Lower lobe of right lung (tissue), 2 donors: ENCODE measurements around the gene RMP24.

Experiments
- ATAC-seq, 2 donors: fragments of 200-7000 bp; cut with Tn5 transposase; one replicate each; pipeline ENCODE4 v1.9.1; 2020 to 2022; ENCODE audit warnings: mild to moderate bottlenecking in 2 of 2, moderate library complexity in 2 of 2
- DNase-seq: peaks from one replicate; pipeline ENCODE4 v3.0.0-alpha.2; 2020
- H3K27ac ChIP-seq: fragments of 200-600 bp; one replicate; pipeline ENCODE4 v1.8.0; 2022
- H3K27me3 ChIP-seq: fragments of 200-600 bp; one replicate; pipeline ENCODE4 v1.8.0; 2022; ENCODE audit warnings: low read depth
- H3K36me3 ChIP-seq: fragments of 200-600 bp; one replicate; pipeline ENCODE4 v1.8.0; 2022; ENCODE audit warnings: mild to moderate bottlenecking
- H3K4me1 ChIP-seq: fragments of 200-600 bp; one replicate; pipeline ENCODE4 v1.8.0; 2022
- H3K4me3 ChIP-seq: fragments of 200-600 bp; one replicate; pipeline ENCODE4 v1.8.0; 2022; ENCODE audit warnings: mild to moderate bottlenecking
- H3K9me3 ChIP-seq: fragments of 200-600 bp; one replicate; pipeline ENCODE4 v1.8.0; 2022
- CTCF ChIP-seq: fragments of 200-600 bp; IDR thresholded peaks from one replicate; pipeline ENCODE4 v1.8.0; 2022; ENCODE audit warnings: antibody characterized with exemption, mild to moderate bottlenecking
- intact Hi-C: fragments of 100-400 bp; cut with DNase I; formaldehyde crosslinking; loops from one replicate; pipeline ENCODE4 v1.11.0; 2022
- donor health status: DM: no; HTN: yes; CAD: no; lungs with severe emphysema.

The RMP24 gene

DNA sequence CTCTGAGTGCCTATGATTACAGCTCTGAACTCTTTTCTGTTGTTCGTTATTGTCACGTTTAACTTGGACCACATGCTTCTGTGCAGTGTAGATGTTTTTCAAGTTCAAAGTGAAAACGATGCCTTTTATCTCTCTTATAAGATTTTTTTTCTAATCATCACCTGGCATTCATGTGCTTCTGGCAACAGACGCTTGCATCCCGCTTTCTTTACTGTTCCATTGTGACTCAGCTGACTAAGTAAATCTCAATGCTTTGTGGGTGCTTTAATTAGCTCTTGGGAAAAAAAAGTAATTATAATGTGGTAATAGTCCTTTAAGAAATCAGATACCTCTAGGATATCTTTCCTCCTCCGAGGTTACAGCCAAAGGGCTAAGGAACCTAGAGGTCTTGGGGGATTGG, 31.2 kb upstream of the RMP24 start:
- Histone ChIP-seq H3K4me3 (no peak overlapping the region), H3K36me3 (no peaks in the 10 kb centered on the region), H3K4me1 (no peaks in the 10 kb centered on the region), H3K27me3 (no peaks in the 10 kb centered on the region), H3K27ac (no peak overlapping the region), H3K9me3 (no peaks in the 10 kb centered on the region)
- no peak for ATAC-seq
- DNase-seq, result no peak
- TF ChIP-seq CTCF, result no peak
- intact Hi-C loops, result loop anchor here (10.0 kb wide), 1 partner anchor 186 kb away; no protein-coding TSS in a partner anchor

GRCh38 chr18:35942133-35942532, 30.3 kb upstream of the RMP24 start:
- ATAC-seq, result peak; percentile 29 to 55
- TF ChIP-seq CTCF, result no peak
- Histone ChIP-seq H3K27me3 (no peaks in the 10 kb centered on the region), H3K9me3 (no peaks in the 10 kb centered on the region), H3K4me3 (no peak overlapping the region), H3K4me1 (no peaks in the 10 kb centered on the region), H3K36me3 (no peaks in the 10 kb centered on the region), H3K27ac (no peak overlapping the region)
- DNase-seq, result no peak
- intact Hi-C loops, result loop anchor here (10.0 kb wide), 1 partner anchor 187 kb away; no protein-coding TSS in a partner anchor

GRCh38 chr18:35942661-35943060, 29.8 kb upstream of the RMP24 start:
- Histone ChIP-seq H3K27ac (no peak overlapping the region), H3K9me3 (no peaks in the 10 kb centered on the region), H3K36me3 (no peaks in the 10 kb centered on the region), H3K4me3 (no peak overlapping the region), H3K27me3 (no peaks in the 10 kb centered on the region), H3K4me1 (no peaks in the 10 kb centered on the region)
- ATAC-seq (no peak), DNase-seq (no peak)
- TF ChIP-seq CTCF, result no peak
- intact Hi-C loops, result loop anchor here (10.0 kb wide), 1 partner anchor 188 kb away; no protein-coding TSS in a partner anchor

DNA sequence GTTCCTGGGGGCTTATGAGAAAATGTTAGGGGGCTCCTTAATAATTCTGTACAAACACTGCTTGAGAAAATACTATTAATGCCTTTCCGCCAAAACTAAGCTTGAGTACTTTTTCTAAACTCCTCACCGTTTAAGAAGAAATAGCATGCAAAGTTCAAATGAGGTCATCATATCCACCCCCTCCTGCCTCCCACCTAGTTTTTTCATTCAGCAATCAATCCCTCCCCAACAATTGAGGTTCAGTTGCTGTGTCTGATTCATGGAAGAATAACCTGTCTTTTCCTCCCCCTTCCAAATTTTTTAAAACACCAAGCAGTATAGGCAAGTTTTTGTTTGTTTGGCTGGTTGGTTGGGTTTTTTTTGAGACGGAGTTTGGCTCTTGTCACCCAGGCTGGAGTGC, 24.4 kb upstream of the RMP24 start:
- ATAC-seq (no peak), DNase-seq (no peak)
- Histone ChIP-seq H3K27me3 (peaks cover 2% of the 10 kb centered on the region), H3K27ac (no peak overlapping the region), H3K4me3 (no peak overlapping the region), H3K4me1 (peaks cover 8% of the 10 kb centered on the region), H3K36me3 (no peaks in the 10 kb centered on the region), H3K9me3 (no peaks in the 10 kb centered on the region)
- intact Hi-C loops, result loop anchor here (10.0 kb wide), 1 partner anchor 193 kb away; no protein-coding TSS in a partner anchor
- no peak for TF ChIP-seq CTCF

GRCh38 chr18:35949090-35949489, 23.4 kb upstream of the RMP24 start:
- no peak overlapping the region for H3K27ac ChIP-seq

More at GRCh38 chr18:35949090-35949489, 23.4 kb upstream of the RMP24 start:
- Histone ChIP-seq H3K27me3 (peaks cover 4% of the 10 kb centered on the region), H3K36me3 (no peaks in the 10 kb centered on the region), H3K4me1 (peaks cover 8% of the 10 kb centered on the region), H3K4me3 (no peak overlapping the region), H3K9me3 (no peaks in the 10 kb centered on the region)
- DNase-seq (no peak), ATAC-seq (no peak)
- intact Hi-C loops, result loop anchor here (10.0 kb wide), 1 partner anchor 194 kb away; no protein-coding TSS in a partner anchor
- TF ChIP-seq CTCF, result no peak
